Ammon's horn (tissue), 1 donor: ENCODE measurements around the gene CLSTN2.

Experiments
- DNase-seq: peaks from one replicate; pipeline ENCODE4 v3.0.0-alpha.2; 2016; ENCODE audit warnings: low spot score

Gene CLSTN2

GRCh38 chr3:140052771-140053702 is 118.1 kb downstream of the CLSTN2 start:
- no peak for DNase-seq

GRCh38 chr3:140053794-140054193 is 118.8 kb downstream of the CLSTN2 start:
- DNase-seq = no peak

- DNase-seq = no peak
Observed at GRCh38 chr3:140055092-140055791, 120.3 kb downstream of the CLSTN2 start.

GRCh38 chr3:140056047-140056446 is 121.1 kb downstream of the CLSTN2 start:
- no peak for DNase-seq

GRCh38 chr3:140061211-140061610 is 126.2 kb downstream of the CLSTN2 start:
- no peak for DNase-seq

- no peak for DNase-seq
Observed at GRCh38 chr3:140062461-140062860, 127.5 kb downstream of the CLSTN2 start.

GRCh38 chr3:140067487-140067886 is 132.5 kb downstream of the CLSTN2 start:
- no peak for DNase-seq

GRCh38 chr3:140068494-140069017 is 133.6 kb downstream of the CLSTN2 start:
- DNase-seq = no peak

- DNase-seq = no peak
Observed at GRCh38 chr3:140073278-140074045, 138.5 kb downstream of the CLSTN2 start.

GRCh38 chr3:140076552-140076951 is 141.6 kb downstream of the CLSTN2 start:
- DNase-seq = no peak

- DNase-seq = no peak
Observed at GRCh38 chr3:140077406-140077805, 142.4 kb downstream of the CLSTN2 start.

GRCh38 chr3:140078343-140078742 is 143.4 kb downstream of the CLSTN2 start:
- DNase-seq = no peak

GRCh38 chr3:140078940-140079339 is 144.0 kb downstream of the CLSTN2 start:
- no peak for DNase-seq

- no peak for DNase-seq
Observed at GRCh38 chr3:140081887-140082286, 146.9 kb downstream of the CLSTN2 start.

- no peak for DNase-seq
Observed at GRCh38 chr3:140085001-140085400, 150.0 kb downstream of the CLSTN2 start.

- no peak for DNase-seq
Observed at GRCh38 chr3:140086642-140087041, 151.7 kb downstream of the CLSTN2 start.

GRCh38 chr3:140088058-140088457 is 153.1 kb downstream of the CLSTN2 start:
- DNase-seq = no peak

GRCh38 chr3:140088513-140088912 is 153.5 kb downstream of the CLSTN2 start:
- no peak for DNase-seq

GRCh38 chr3:140089403-140090072 is 154.6 kb downstream of the CLSTN2 start:
- DNase-seq = no peak

GRCh38 chr3:140091143-140091542 is 156.2 kb downstream of the CLSTN2 start:
- DNase-seq = peak; percentile 24

GRCh38 chr3:140092848-140093536 is 158.0 kb downstream of the CLSTN2 start:
- DNase-seq = no peak
